HepG2 (cell line): ENCODE measurements around the gene KATNA1. TPM values are rescaled to one million over a fixed set of nuclear protein-coding genes. Genes with fewer than 3 reads are reported as not detected.

Experiments
- ATAC-seq: fragments of 200-7000 bp; cut with Tn5 transposase; 3 replicates; pipeline ENCODE4 v1.9.1; 2020; ENCODE audit warnings: mild to moderate bottlenecking, moderate library complexity
- BruUV-seq: library from RNA; stranded (reverse); fragments of 400-500 nt; replicated peaks from 2 replicates; lab custom pipeline; 2021; lab: Mats Ljungman, UMichigan
- CTCF ChIA-PET: fragments of 300-600 bp; formaldehyde crosslinking; extraction: SDS; loops from one replicate; lab custom pipeline; 2021; ENCODE audit warnings: low total read pairs, inconsistent platforms, low intra/inter-chr PET ratio; lab: Yijun Ruan, JAX
- POLR2A ChIA-PET: fragments of 350-600 bp; sonication (Branson Sonifier 250); formaldehyde crosslinking; loops from one replicate; lab custom pipeline; 2020; ENCODE audit warnings: antibody characterized with exemption, inconsistent platforms; lab: Yijun Ruan, JAX
- DNase-seq: peaks from one replicate; pipeline ENCODE4 v3.0.0-alpha.2; 2015; ENCODE audit warnings: low spot score
- FAIRE-seq: peaks from 3 replicates; lab custom pipeline; 2011; peaks lifted over from hg19 to GRCh38; lab: Jason Lieb, UNC
- H2AFZ ChIP-seq: one replicate; pipeline ENCODE4 v1.6.1; 2011; ENCODE audit warnings: low read length, inconsistent platforms
- H3K27ac ChIP-seq: fragments of 300-600 bp; 3 replicates; pipeline ENCODE4 v1.8.0; 2011; ENCODE audit warnings: mixed run types, mild to moderate bottlenecking, mixed read lengths, low read length, inconsistent platforms; ENCODE audit not compliant: insufficient read depth; ENCODE audit errors: extremely low read length
- H3K27me3 ChIP-seq, 2 experiments: fragments of 200-600 bp in 1 of 2; 2 replicates in 1 of 2; 3 replicates in 1 of 2; pipeline versions ENCODE4 v1.6.0 to v1.8.0; 2011; ENCODE audit warnings: low read length in 2 of 2, mild to moderate bottlenecking in 2 of 2, moderate library complexity in 2 of 2, inconsistent platforms in 1 of 2; ENCODE audit not compliant: insufficient read depth in 2 of 2, control insufficient read depth in 1 of 2
- H3K36me3 ChIP-seq, 2 experiments: fragments of 200-600 bp in 1 of 2; replicated peaks in 1 of 2; 2 replicates in 1 of 2; 3 replicates in 1 of 2; pipeline versions ENCODE4 v1.5.1 to v1.8.0; 2011; ENCODE audit warnings: low read length in 2 of 2, inconsistent platforms in 1 of 2; ENCODE audit not compliant: insufficient read depth in 2 of 2, control insufficient read depth in 1 of 2
- H3K4me1 ChIP-seq: 2 replicates; pipeline ENCODE4 v1.5.1; 2012; ENCODE audit warnings: low read length, inconsistent platforms; ENCODE audit not compliant: insufficient read depth
- H3K4me2 ChIP-seq: 2 replicates; pipeline ENCODE4 v1.6.0; 2011; ENCODE audit warnings: low read depth, low read length, inconsistent platforms
- H3K4me3 ChIP-seq, 3 experiments: fragments of 200-600 bp in 1 of 3; sonication (generic), shearing (Covaris generic) in 1 of 3; replicated peaks in 1 of 3; 2 replicates each; pipeline ENCODE4 v1.5.1; 2011 to 2016; ENCODE audit warnings: low read length in 3 of 3, inconsistent platforms in 2 of 3, low read depth in 2 of 3, mild to moderate bottlenecking in 2 of 3, control low read depth in 1 of 3, mixed read lengths in 1 of 3; ENCODE audit not compliant: insufficient read depth in 1 of 3
- H3K79me2 ChIP-seq: one replicate; pipeline ENCODE4 v1.6.1; 2011; ENCODE audit warnings: low read length, inconsistent platforms; ENCODE audit not compliant: insufficient read depth
- H3K9ac ChIP-seq: 2 replicates; pipeline ENCODE4 v1.6.0; 2011; ENCODE audit warnings: mild to moderate bottlenecking, low read depth, low read length, inconsistent platforms; ENCODE audit not compliant: insufficient read depth
- H3K9me3 ChIP-seq: 2 replicates; pipeline ENCODE4 v1.5.1; 2012; ENCODE audit warnings: mild to moderate bottlenecking, low read length
- H4K20me1 ChIP-seq: 2 replicates; pipeline ENCODE4 v1.6.0; 2011; ENCODE audit warnings: inconsistent platforms, mild to moderate bottlenecking, low read length, moderate library complexity; ENCODE audit not compliant: insufficient read depth
- ATF4 ChIP-seq, 2 experiments: fragments of 450-650 bp in 1 of 2; sonication (generic) in 1 of 2; formaldehyde crosslinking; IDR thresholded peaks; 2 replicates each; pipeline versions ENCODE4 v1.5.0 to v1.8.0; 2020 to 2022; ENCODE audit warnings: mild to moderate bottlenecking in 1 of 2, missing genetic modification reagents in 1 of 2
- CBX2 ChIP-seq, 2 experiments: fragments of 200-600 bp in 1 of 2; sonication (generic); formaldehyde crosslinking in 1 of 2; IDR thresholded peaks; 2 replicates each; pipeline versions ENCODE4 v1.7.0 to v1.8.1; 2018 to 2022; ENCODE audit warnings: low read depth in 2 of 2, low read length in 1 of 2, mild to moderate bottlenecking in 1 of 2, missing genetic modification reagents in 1 of 2
- JUNB ChIP-seq: sonication (generic); formaldehyde crosslinking; IDR thresholded peaks from 2 replicates; pipeline ENCODE4 v1.8.0; 2022; ENCODE audit warnings: missing genetic modification reagents, mild to moderate bottlenecking, borderline replicate concordance
- MBD4 ChIP-seq: IDR thresholded peaks from 2 replicates; pipeline ENCODE4 v1.6.1; 2012; ENCODE audit warnings: low read length, inconsistent platforms, borderline replicate concordance
- MEF2D ChIP-seq: sonication (generic); formaldehyde crosslinking; IDR thresholded peaks from 2 replicates; pipeline ENCODE4 v1.5.1; 2020; ENCODE audit warnings: mild to moderate bottlenecking, missing genetic modification reagents
- PHF5A ChIP-seq: IDR thresholded peaks from one replicate; pipeline ENCODE4 v1.6.1; 2018; ENCODE audit warnings: low read depth, missing genetic modification reagents; ENCODE audit not compliant: unreplicated experiment
- TEF ChIP-seq: sonication (generic); formaldehyde crosslinking; IDR thresholded peaks from 2 replicates; pipeline ENCODE4 v1.5.0; 2020; ENCODE audit warnings: missing genetic modification reagents
- THAP8 ChIP-seq: sonication (generic); formaldehyde crosslinking; IDR thresholded peaks from 2 replicates; pipeline ENCODE4 v1.5.1; 2020; ENCODE audit warnings: missing genetic modification reagents, mild to moderate bottlenecking, borderline replicate concordance
- ZNF614 ChIP-seq: IDR thresholded peaks from 2 replicates; pipeline ENCODE4 v1.6.1; 2018; ENCODE audit warnings: missing biosample characterization, missing genetic modification reagents, inconsistent platforms, borderline replicate concordance
- in situ Hi-C: cut with HindIII; loops from 2 replicates; pipeline ENCODE4 v1.10.0; 2017; ENCODE audit warnings: low pct_unique_long_range_greater_than_20kb; ENCODE audit not compliant: extremely low pct_ligation_motif_present
- intact Hi-C: fragments of 100-400 bp; cut with micrococcal nuclease; formaldehyde crosslinking; loops from one replicate; pipeline ENCODE4 v1.10.0; 2022; ENCODE audit not compliant: unreplicated experiment
- polyA plus RNA-seq, 8 experiments: library from polyadenylated mRNA; depleted of rRNA in 3 of 8; stranded (reverse) in 7 of 8; unstranded in 1 of 8; fragments of >200 nt; fragmentation: Illumina TruSeq in 4 of 8; extraction: Trizol in 4 of 8; gene quantifications; 2 replicates each; pipeline versions ENCODE4 v1.2.1 to v1.2.3, GENCODE V29; 2011 to 2016; ENCODE audit warnings: low read depth in 4 of 8, missing spikeins in 1 of 8, mixed read lengths in 1 of 8; ENCODE audit not compliant: insufficient read depth in 1 of 8
- total RNA-seq, 5 experiments: library from RNA; depleted of rRNA; stranded (reverse); fragments of >200 nt; fragmentation: Illumina TruSeq; extraction: Trizol; gene quantifications; 2 replicates each; pipeline ENCODE4 v1.2.3, GENCODE V29; 2016; ENCODE audit warnings: low read depth in 1 of 5
- TF ChIP-seq, protein P1 (sequence below): sonication (generic); formaldehyde crosslinking; IDR thresholded peaks from 2 replicates; pipeline ENCODE4 v1.9.0; 2022; ENCODE audit warnings: low read depth, missing genetic modification reagents

KATNA1 gene
- total and polyA plus RNA-seq, 2 of the 13 experiments (the other 11 are each of a cell fraction or from before 2014, with no cell fraction given), result 14.8 to 25.3 TPM

- Histone ChIP-seq H3K9ac (no peak overlapping the region), H3K4me1 (no peaks in the 10 kb centered on the region), H3K79me2 (no peaks in the 10 kb centered on the region), H3K36me3 (peaks cover 5 to 21% of the 10 kb centered on the region in 2 experiments), H3K4me2 (no peak overlapping the region), H3K9me3 (no peaks in the 10 kb centered on the region), H4K20me1 (no peaks in the 10 kb centered on the region), H3K4me3 (no peak overlapping the region), H2AFZ (no peak overlapping the region), H3K27ac (no peak overlapping the region), H3K27me3 (no peaks in the 10 kb centered on the region)
- ATAC-seq (peak; percentile 72), DNase-seq (no peak), FAIRE-seq (no peak)
- ChIA-PET CTCF (no interaction called here), POLR2A (no interaction called here)
- BruUV-seq, result no TSS peak
- in situ Hi-C loops (no loop called here), intact Hi-C loops (no loop called here)
- TF ChIP-seq JUNB (CRISPR knock-in tag) (no peak), ZNF614 (CRISPR knock-in tag) (no peak), MEF2D (CRISPR knock-in tag) (no peak), CBX2 (IDR thresholded peaks at IDR 0.05; ENCODE audit: low read depth, low read length) (no peak), CBX2 (CRISPR knock-in tag; IDR thresholded peaks at IDR 0.05; ENCODE audit: low read depth) (no peak), ATF4 (CRISPR knock-in tag; IDR thresholded peaks at IDR 0.05) (no peak), TEF (CRISPR knock-in tag) (no peak), PHF5A (CRISPR knock-in tag) (no peak), THAP8 (no peak), MBD4 (no peak)
- TF ChIP-seq, protein P1, sequence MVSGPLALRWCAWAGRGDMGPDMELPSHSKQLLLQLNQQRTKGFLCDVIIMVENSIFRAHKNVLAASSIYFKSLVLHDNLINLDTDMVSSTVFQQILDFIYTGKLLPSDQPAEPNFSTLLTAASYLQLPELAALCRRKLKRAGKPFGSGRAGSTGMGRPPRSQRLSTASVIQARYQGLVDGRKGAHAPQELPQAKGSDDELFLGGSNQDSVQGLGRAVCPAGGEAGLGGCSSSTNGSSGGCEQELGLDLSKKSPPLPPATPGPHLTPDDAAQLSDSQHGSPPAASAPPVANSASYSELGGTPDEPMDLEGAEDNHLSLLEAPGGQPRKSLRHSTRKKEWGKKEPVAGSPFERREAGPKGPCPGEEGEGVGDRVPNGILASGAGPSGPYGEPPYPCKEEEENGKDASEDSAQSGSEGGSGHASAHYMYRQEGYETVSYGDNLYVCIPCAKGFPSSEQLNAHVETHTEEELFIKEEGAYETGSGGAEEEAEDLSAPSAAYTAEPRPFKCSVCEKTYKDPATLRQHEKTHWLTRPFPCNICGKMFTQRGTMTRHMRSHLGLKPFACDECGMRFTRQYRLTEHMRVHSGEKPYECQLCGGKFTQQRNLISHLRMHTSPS, result no peak
Observed at GRCh38 chr6:149627672-149628071, 20.8 kb downstream of the KATNA1 start.
